Measurements from ENCODE around the gene OR10G7.

GRCh38 chr11:123995119-123995518, 46.0 kb downstream of the OR10G7 start, which contains the start of gene OR10G6:
- TF ChIP-seq, protein P1, sequence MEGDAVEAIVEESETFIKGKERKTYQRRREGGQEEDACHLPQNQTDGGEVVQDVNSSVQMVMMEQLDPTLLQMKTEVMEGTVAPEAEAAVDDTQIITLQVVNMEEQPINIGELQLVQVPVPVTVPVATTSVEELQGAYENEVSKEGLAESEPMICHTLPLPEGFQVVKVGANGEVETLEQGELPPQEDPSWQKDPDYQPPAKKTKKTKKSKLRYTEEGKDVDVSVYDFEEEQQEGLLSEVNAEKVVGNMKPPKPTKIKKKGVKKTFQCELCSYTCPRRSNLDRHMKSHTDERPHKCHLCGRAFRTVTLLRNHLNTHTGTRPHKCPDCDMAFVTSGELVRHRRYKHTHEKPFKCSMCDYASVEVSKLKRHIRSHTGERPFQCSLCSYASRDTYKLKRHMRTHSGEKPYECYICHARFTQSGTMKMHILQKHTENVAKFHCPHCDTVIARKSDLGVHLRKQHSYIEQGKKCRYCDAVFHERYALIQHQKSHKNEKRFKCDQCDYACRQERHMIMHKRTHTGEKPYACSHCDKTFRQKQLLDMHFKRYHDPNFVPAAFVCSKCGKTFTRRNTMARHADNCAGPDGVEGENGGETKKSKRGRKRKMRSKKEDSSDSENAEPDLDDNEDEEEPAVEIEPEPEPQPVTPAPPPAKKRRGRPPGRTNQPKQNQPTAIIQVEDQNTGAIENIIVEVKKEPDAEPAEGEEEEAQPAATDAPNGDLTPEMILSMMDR (conservative IDR thresholded peaks at IDR 0.05 in 1 of 2, IDR thresholded peaks at IDR 0.05 in 1 of 2; ENCODE audit: extremely low read depth in 1 of 2, insufficient read depth in 1 of 2, low read depth in 1 of 2, low read length in 2 of 2): no peak
- TF ChIP-seq EZH2 (IDR thresholded peaks at IDR 0.05; ENCODE audit: borderline replicate concordance, low read length): no peak
